Stimulated activated CD8-positive, alpha-beta memory T cell treated with anti-CD3 and anti-CD28 coated beads, Interleukin-7, amount 100 ng/mL, for 24 hours (primary cell): ENCODE measurements around the gene ZNF185.

ENCODE experiments used
- DNase-seq: peaks from one replicate; pipeline ENCODE4 v3.0.0-alpha.2; 2020; ENCODE audit warnings: low read depth

The ZNF185 gene

GRCh38 chrX:152897222-152898131, at the start of gene ZNF185:
Gene ZNF185 (plus strand): TSS chrX:152898067. CDS start chrX:152914490, 16,423 bp downstream.
- no peak for DNase-seq

DNA sequence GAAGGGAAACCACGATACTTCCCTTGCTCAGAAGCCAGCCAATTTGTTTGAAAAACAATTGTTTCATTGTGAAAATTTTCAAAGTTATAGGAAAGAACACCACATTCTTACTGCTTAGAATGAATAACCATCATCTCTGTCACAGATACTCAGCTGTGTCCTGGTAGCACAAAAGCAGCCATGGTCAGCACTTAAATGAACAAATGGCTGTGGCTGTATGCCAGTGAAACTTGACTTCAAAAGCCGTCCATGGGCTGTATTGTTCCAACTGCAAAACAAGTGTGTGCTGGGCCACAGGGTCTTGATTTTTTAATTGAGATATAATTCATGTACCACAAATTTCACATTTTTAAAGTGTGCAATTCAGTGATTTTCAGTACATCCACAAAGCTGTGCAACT, 47.4 kb upstream of the ZNF185 start:
- no peak for DNase-seq

GRCh38 chrX:152853986-152854385, 43.9 kb upstream of the ZNF185 start:
- no peak for DNase-seq

- DNase-seq, result no peak
These were observed 36.8 kb upstream of the ZNF185 start for GRCh38 chrX:152861116-152861515.

GRCh38 chrX:152861826-152862225, 36.0 kb upstream of the ZNF185 start:
- no peak for DNase-seq

DNA sequence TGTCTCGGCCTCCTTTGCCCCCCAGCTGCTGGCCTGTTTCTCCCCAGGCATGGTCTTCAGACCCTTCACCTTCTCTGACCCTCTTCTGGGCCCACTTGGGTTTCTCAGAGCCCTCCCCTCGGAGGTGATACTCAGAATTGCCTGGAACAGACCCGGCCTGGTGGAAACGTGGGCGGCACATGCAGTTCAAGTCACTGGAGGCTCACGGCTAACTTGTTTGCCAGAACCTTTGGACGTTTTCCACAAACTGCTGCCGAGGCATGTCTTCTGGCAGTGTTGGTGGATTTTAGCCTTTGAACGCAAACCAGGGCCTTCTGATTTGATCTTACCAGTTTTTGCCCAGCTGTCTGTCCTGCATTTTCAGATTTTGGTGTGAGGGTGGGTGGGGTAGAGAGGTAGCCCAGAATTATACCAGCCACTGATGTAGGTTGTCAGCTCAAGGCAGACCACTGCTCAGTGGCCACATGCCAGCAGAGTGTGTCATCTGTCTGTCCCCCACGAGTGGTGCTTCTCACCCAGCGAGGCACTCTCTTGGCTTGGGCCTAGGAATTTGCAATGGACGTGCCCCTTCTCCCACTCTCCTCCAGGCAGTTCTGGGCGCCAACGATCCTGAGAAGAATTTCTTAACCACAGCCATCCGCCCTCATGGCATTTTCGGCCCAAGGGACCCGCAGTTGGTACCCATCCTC, 32.5 kb upstream of the ZNF185 start:
- DNase-seq, result no peak

DNA sequence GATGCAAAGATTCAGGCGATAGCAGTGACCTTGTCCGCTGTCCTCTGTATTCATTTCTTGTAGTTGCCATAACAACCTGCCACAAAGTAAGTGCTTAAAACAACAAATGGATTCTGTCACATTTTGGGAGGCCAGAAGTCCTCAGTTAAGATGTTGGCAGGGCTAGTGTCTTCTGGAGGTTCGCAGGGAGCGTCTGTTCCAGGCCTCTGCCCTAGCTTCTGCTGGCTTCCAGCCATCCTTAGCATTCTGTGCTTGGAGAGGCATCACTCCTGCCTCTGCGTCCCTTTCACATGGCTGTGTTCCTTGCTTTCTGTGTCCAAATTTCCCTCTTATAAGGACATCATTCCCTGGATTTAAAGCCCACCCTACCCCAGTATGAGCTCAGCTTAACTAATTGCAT, 31.5 kb upstream of the ZNF185 start:
- no peak for DNase-seq

- no peak for DNase-seq
These were observed 27.9 kb upstream of the ZNF185 start for GRCh38 chrX:152869972-152870371.

DNA sequence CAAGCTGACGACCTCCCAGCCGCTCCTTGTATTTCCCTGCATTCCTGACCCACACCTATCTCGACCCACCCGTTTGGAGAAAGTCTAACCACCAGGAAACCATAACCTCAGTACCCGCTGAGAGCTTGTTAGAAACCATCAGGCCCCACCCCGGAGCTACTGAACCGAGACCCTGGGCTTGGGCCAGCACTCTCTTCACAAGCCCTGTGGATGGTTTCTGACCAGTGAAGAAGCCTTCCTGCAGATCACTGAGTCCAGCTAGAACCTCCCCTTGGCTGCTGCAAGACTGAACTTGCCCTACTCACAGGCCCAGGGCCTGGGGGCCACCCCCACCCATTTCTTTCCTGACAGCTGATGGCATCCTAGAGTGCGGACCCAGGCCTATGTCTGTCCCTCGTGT, 26.6 kb upstream of the ZNF185 start:
- no peak for DNase-seq

GRCh38 chrX:152872522-152872921, 25.3 kb upstream of the ZNF185 start:
- no peak for DNase-seq

DNA sequence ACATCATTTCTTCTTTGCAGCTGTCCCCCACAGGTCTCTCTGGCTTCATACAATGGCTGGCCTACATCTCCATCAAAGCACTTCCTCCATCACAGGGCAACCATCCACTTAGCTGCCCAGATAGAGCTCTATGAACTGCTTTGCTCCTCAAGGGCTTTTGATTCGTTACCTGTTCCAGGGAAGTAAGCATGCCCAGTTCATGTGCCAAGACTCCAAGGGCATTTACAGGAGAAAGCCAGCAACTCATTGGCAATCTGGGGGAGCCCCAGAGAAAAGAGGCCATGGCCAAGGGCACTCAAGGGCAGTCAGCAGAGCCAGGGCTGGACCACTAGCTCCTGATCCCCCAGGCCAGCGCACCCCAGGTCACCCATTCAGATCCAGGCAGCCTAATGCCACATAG, 24.5 kb upstream of the ZNF185 start:
- no peak for DNase-seq

DNA sequence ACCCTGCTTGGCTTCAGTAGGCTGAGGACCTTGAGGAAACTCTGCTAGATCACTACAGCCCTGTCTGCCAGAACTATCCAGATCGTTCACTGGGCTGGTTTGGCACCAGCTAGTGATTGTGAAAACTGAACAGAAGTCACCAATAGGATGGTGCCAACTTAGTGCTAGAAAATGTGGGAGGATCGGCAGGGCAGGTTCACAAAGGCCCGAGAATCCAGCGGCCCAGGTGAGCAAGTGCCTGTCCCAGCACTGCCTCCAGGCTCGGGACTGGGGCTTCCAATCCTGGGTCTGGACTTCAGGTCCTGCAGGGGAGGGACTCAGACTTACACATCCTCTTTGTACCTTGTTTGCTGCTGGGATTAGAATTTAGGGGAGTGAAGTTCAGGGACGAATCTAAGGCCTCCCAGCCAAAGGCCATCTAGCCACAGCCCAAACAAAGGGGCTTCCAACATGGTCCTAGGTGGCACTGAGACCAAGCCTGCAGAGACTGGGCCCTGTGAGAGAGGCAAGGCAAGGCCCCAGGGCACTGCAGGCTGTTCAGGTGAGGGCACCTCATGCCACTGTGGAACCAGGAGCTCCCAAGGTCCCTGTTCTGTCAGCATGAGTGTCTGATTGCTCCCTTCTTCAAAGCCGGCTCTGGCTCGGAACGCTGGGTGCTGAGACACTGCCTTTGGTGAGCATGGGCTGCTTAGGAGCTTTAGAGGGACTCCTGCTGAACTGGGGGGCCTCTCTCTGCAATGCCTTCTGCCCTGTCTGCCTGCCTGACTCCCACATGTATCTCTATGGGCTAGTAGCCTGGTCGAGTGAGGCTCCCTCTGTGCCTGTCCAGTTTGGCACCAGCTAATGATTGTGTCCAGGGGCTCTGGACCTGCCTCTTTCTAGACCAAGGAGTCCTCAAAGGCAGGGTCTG, 20.7 kb upstream of the ZNF185 start:
- no peak for DNase-seq

- no peak for DNase-seq
These were observed 18.7 kb upstream of the ZNF185 start for GRCh38 chrX:152878976-152879755.

DNA sequence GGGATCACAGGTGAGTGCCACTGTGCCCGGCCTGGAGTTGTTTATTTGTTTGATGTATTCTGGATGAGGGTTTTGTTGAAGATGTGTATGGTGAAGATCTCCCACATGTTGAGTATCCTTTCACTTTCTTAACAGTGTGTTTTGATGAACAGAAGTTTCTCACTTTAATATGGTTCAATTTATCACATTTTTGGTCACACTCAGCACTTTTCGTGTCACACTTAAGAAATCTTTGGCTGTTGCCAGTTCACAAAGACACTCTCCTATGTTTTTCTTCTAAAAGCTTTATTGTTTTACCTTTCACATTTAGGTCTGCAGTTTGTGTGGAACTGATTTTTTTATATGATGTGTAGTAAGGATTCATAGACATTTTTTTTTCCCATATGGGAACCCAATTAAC, 16.6 kb upstream of the ZNF185 start:
- no peak for DNase-seq

GRCh38 chrX:152884171-152884570, 13.7 kb upstream of the ZNF185 start:
- no peak for DNase-seq

- no peak for DNase-seq
These were observed 11.2 kb upstream of the ZNF185 start for GRCh38 chrX:152886716-152887115.

DNA sequence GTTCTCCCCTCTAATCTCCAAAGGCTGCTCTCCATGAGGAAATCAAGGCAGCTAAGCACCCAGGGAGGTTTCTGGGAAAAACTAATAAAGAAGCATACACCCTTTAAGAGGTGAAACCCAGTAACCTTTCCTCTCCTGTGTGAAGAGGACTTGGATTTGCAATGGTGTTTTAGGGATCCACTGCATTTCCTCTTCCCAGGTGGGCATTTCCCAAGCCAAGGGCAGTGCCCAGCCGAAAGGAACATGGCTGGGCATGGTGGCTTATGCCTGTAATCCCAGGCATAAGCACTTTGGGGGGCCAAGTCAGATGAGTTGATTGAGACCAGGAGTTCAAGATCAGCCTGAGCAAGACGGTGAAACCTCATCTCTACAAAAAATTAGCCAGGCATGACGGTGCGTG, 5.4 kb upstream of the ZNF185 start:
- no peak for DNase-seq

GRCh38 chrX:152892999-152893891, 4.6 kb upstream of the ZNF185 start:
- DNase-seq, result no peak

DNA sequence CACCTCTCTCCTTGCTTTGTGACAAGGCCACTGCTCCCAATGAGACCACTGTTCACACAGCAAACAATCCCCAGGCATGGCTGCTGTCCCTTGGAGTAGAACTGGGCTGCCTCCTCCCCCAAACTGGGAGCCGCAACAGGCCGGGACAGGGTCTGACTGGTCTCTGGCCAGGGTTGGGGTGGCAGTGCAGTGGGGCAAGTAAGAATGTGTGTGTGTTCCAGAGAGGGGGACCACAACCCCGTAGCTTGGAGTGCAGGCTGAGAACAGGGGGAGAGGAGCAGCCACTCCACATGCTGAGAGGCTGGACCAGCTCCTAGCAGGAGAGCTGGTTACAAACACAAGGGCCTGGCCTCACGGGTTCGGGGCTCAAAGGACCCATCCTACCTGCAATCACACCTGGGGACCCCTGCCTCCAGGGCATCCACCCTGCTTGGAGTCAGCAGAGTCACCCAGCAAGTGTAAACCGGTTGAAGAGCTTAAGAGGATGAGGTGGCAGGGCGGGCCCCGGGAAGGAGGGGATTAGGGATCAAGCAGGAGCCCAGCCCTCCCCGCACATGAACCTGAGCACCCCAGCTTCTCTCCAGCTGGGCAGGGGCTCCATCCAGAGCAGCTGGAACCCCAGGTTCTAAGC, 3.8 kb upstream of the ZNF185 start:
- DNase-seq, result no peak

- DNase-seq, result no peak
These were observed 2.7 kb upstream of the ZNF185 start for GRCh38 chrX:152895121-152895520.
